Trophoblast cell (in vitro differentiated cells and primary cell): ENCODE data around the gene RPE.

Source experiments
- DNase-seq, 2 donors: peaks; one replicate each; pipeline ENCODE4 v3.0.0-alpha.2; 2016
- H2AFZ ChIP-seq: 2 replicates; pipeline ENCODE4 v1.6.1; 2013; ENCODE audit warnings: low read length, moderate library complexity, mild to moderate bottlenecking; ENCODE audit not compliant: insufficient read depth, poor library complexity
- H2AK5ac ChIP-seq: 2 replicates; pipeline ENCODE4 v1.6.1; 2013; ENCODE audit warnings: mild to moderate bottlenecking, low read length
- H2BK120ac ChIP-seq: 2 replicates; pipeline ENCODE4 v1.6.1; 2013; ENCODE audit warnings: low read length, mild to moderate bottlenecking, moderate library complexity; ENCODE audit not compliant: insufficient read depth, poor library complexity
- H2BK12ac ChIP-seq: 2 replicates; pipeline ENCODE4 v1.6.1; 2013; ENCODE audit warnings: mild to moderate bottlenecking, low read length, moderate library complexity
- H2BK5ac ChIP-seq: 2 replicates; pipeline ENCODE4 v1.6.1; 2013; ENCODE audit warnings: low read length, low read depth, moderate library complexity, mild to moderate bottlenecking; ENCODE audit not compliant: poor library complexity
- H3K14ac ChIP-seq: 2 replicates; pipeline ENCODE4 v1.6.1; 2013; ENCODE audit warnings: mild to moderate bottlenecking, low read length
- H3K18ac ChIP-seq: 2 replicates; pipeline ENCODE4 v1.6.1; 2013; ENCODE audit warnings: mild to moderate bottlenecking, low read length
- H3K23ac ChIP-seq: 2 replicates; pipeline ENCODE4 v1.6.1; 2013; ENCODE audit warnings: low read length
- H3K27ac ChIP-seq: 2 replicates; pipeline ENCODE4 v1.5.1; 2013; ENCODE audit warnings: low read depth, mild to moderate bottlenecking, inconsistent platforms, low read length, moderate library complexity
- H3K27me3 ChIP-seq: 2 replicates; pipeline ENCODE4 v1.6.1; 2013; ENCODE audit warnings: inconsistent platforms, mild to moderate bottlenecking, low read length, moderate library complexity; ENCODE audit not compliant: insufficient read depth
- H3K36me3 ChIP-seq, 2 experiments: 1 replicate in 1 of 2; 2 replicates in 1 of 2; pipeline ENCODE4 v1.6.1; 2013; ENCODE audit warnings: low read length in 2 of 2, mild to moderate bottlenecking in 2 of 2, moderate library complexity in 1 of 2; ENCODE audit not compliant: insufficient read depth in 2 of 2, control insufficient read depth in 1 of 2
- H3K4ac ChIP-seq: 2 replicates; pipeline ENCODE4 v1.6.1; 2013; ENCODE audit warnings: low read depth, mild to moderate bottlenecking, low read length, moderate library complexity
- H3K4me1 ChIP-seq, 2 experiments: 1 replicate in 1 of 2; 2 replicates in 1 of 2; pipeline ENCODE4 v1.6.1; 2013; ENCODE audit warnings: low read length in 2 of 2, mild to moderate bottlenecking in 2 of 2, moderate library complexity in 1 of 2; ENCODE audit not compliant: insufficient read depth in 2 of 2, control insufficient read depth in 1 of 2
- H3K4me2 ChIP-seq: 2 replicates; pipeline ENCODE4 v1.6.1; 2013; ENCODE audit warnings: inconsistent platforms, mild to moderate bottlenecking, low read length, moderate library complexity
- H3K4me3 ChIP-seq: 2 replicates; pipeline ENCODE4 v1.5.1; 2013; ENCODE audit warnings: mild to moderate bottlenecking, low read depth, low read length, inconsistent platforms
- H3K79me1 ChIP-seq: one replicate; pipeline ENCODE4 v1.6.1; 2013; ENCODE audit warnings: low read length
- H3K79me2 ChIP-seq: 2 replicates; pipeline ENCODE4 v1.6.1; 2013; ENCODE audit warnings: low read length, mild to moderate bottlenecking; ENCODE audit not compliant: control insufficient read depth, insufficient read depth, poor library complexity
- H3K9ac ChIP-seq: 2 replicates; pipeline ENCODE4 v1.6.1; 2013; ENCODE audit warnings: mild to moderate bottlenecking, low read length
- H3K9me3 ChIP-seq: 2 replicates; pipeline ENCODE4 v1.6.1; 2013; ENCODE audit warnings: low read depth, mild to moderate bottlenecking, control low read depth, inconsistent platforms, low read length; ENCODE audit not compliant: insufficient read depth
- H4K12ac ChIP-seq: 2 replicates; pipeline ENCODE4 v1.6.1; 2013; ENCODE audit warnings: low read depth, mild to moderate bottlenecking, low read length, moderate library complexity
- H4K8ac ChIP-seq: 2 replicates; pipeline ENCODE4 v1.6.1; 2013; ENCODE audit warnings: low read depth, mild to moderate bottlenecking, low read length, moderate library complexity
- H4K91ac ChIP-seq: one replicate; pipeline ENCODE4 v1.6.1; 2013; ENCODE audit warnings: low read depth, mild to moderate bottlenecking, low read length, moderate library complexity
- WGBS: extraction: QIAGEN DNeasy Blood & Tissue Kit; methylation state at CpG from one replicate; pipeline ENCODE4 v1.1.7; 2013; ENCODE audit warnings: missing lambda C conversion rate; ENCODE audit not compliant: insufficient read length, insufficient coverage; ENCODE audit errors: extremely low coverage; 5-methylcytosine and 5-hydroxymethylcytosine counted together

Gene RPE

DNA sequence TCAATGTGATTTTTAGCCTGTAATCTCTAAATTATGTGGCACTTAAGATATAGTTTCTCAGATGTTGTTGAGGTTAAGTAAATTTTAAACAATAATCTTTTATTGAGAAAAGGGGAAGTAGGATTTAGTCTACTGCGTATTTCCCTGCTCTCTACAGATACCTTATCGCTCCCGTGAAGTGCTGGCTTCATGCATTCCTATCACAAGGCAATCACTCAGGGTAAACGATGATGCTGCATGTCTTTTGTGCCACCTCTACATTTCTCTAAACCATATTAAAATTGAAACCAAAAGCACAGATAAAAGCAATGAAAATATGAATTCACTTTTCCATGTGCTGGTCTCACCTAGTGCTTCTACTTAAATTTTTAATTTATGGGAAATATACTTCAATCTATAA is 14.4 kb upstream of the RPE start:
- Histone ChIP-seq H3K36me3 (no peaks in the 10 kb centered on the region), H3K4ac (no peak overlapping the region), H4K8ac (no peak overlapping the region), H2AK5ac (no peak overlapping the region), H3K23ac (no peak overlapping the region), H2BK5ac (no peak overlapping the region), H3K9ac (no peak overlapping the region), H3K79me2 (no peaks in the 10 kb centered on the region), H3K4me1 (no peaks in the 10 kb centered on the region), H2BK12ac (no peak overlapping the region), H2AFZ (no peak overlapping the region), H3K27ac (no peak overlapping the region), H3K27me3 (no peaks in the 10 kb centered on the region), H3K18ac (no peak overlapping the region), H3K4me3 (no peak overlapping the region), H4K12ac (no peak overlapping the region), H3K14ac (no peak overlapping the region), H3K4me2 (no peak overlapping the region), H4K91ac (no peak overlapping the region), H3K9me3 (no peaks in the 10 kb centered on the region), H3K79me1 (no peaks in the 10 kb centered on the region), H2BK120ac (no peak overlapping the region)
- WGBS, result no CpG with 5 or more reads among the region's 4 CpGs
- no peak for DNase-seq

DNA sequence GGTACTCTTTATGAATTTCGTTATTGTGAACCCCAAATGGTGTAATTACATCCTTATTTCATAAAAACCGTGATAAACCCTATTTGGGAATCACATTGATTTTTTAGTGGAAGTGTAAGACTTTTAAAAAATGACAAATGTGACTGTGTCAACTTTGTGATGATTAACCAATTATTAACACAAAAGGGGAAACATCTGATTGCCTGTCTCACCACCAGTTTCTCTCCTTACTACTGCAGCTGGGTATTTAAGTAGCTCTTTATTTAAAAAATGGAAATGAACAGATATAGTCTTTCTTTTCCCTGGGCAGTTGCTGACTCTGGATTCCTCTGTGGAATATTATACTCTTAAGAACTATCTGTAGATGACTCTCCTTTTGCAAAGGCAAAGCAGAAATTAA is 11.6 kb upstream of the RPE start:
- Histone ChIP-seq H2AFZ (no peak overlapping the region), H3K4me1 (no peaks in the 10 kb centered on the region), H4K12ac (no peak overlapping the region), H3K4me2 (no peak overlapping the region), H3K14ac (no peak overlapping the region), H3K27ac (no peak overlapping the region), H2AK5ac (no peak overlapping the region), H4K8ac (no peak overlapping the region), H3K4ac (no peak overlapping the region), H3K9me3 (no peaks in the 10 kb centered on the region), H2BK120ac (no peak overlapping the region), H2BK12ac (no peak overlapping the region), H4K91ac (no peak overlapping the region), H3K27me3 (no peaks in the 10 kb centered on the region), H3K36me3 (no peaks in the 10 kb centered on the region), H3K18ac (no peak overlapping the region), H3K79me1 (no peaks in the 10 kb centered on the region), H3K9ac (no peak overlapping the region), H3K4me3 (no peak overlapping the region), H3K23ac (no peak overlapping the region), H3K79me2 (no peaks in the 10 kb centered on the region), H2BK5ac (no peak overlapping the region)
- no CpG with 5 or more reads among the region's 2 CpGs for WGBS
- DNase-seq, result no peak

DNA sequence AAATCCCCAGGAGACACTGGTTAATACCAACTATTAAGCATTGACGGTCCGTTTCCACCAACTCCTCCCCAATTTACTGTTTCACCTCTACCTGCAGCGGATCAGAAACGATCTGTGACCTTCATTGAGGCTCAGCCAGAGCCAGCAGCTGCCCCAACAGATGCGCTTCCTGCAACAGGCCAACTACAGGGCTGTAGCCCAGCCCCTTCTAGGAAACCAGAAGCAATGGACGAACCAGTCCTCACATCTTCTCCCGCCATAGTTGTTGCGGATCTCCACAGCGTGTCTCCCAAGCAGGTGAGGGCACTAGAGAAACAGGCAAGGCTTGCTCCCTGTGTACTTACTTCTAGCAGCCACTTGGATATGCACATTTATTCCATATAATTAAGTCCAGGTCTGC is 8.5 kb upstream of the RPE start:
- Histone ChIP-seq H3K36me3 (no peaks in the 10 kb centered on the region), H3K4ac (no peak overlapping the region), H2BK12ac (no peak overlapping the region), H3K4me2 (no peak overlapping the region), H4K12ac (no peak overlapping the region), H3K9ac (no peak overlapping the region), H3K4me1 (no peaks in the 10 kb centered on the region), H4K8ac (no peak overlapping the region), H3K79me2 (no peaks in the 10 kb centered on the region), H2BK120ac (no peak overlapping the region), H2AK5ac (no peak overlapping the region), H3K14ac (no peak overlapping the region), H3K18ac (no peak overlapping the region), H3K4me3 (no peak overlapping the region), H3K27ac (no peak overlapping the region), H2AFZ (no peak overlapping the region), H4K91ac (no peak overlapping the region), H3K79me1 (no peaks in the 10 kb centered on the region), H3K23ac (no peak overlapping the region), H3K27me3 (no peaks in the 10 kb centered on the region), H2BK5ac (no peak overlapping the region), H3K9me3 (no peaks in the 10 kb centered on the region)
- DNase-seq, result no peak
- no CpG with 5 or more reads among the region's 9 CpGs for WGBS

- Histone ChIP-seq H3K4me3 (no peak overlapping the region), H2AFZ (no peak overlapping the region), H4K91ac (no peak overlapping the region), H3K79me2 (peaks cover 5% of the 10 kb centered on the region), H3K23ac (no peak overlapping the region), H3K14ac (no peak overlapping the region), H3K4me2 (no peak overlapping the region), H3K9ac (no peak overlapping the region), H3K27me3 (no peaks in the 10 kb centered on the region), H2AK5ac (no peak overlapping the region), H2BK5ac (no peak overlapping the region), H3K36me3 (no peaks in the 10 kb centered on the region), H3K18ac (no peak overlapping the region), H2BK120ac (no peak overlapping the region), H3K9me3 (no peaks in the 10 kb centered on the region), H3K27ac (no peak overlapping the region), H4K8ac (no peak overlapping the region), H3K4me1 (peaks cover 0 to 2% of the 10 kb centered on the region in 2 experiments), H4K12ac (no peak overlapping the region), H3K79me1 (peaks cover 4% of the 10 kb centered on the region), H3K4ac (no peak overlapping the region), H2BK12ac (no peak overlapping the region)
- no CpG with 5 or more reads among the region's 1 CpG for WGBS
- no peak for DNase-seq
These were observed 3.8 kb upstream of the RPE start for GRCh38 chr2:209998596-209998995.
